H9 (cell line): ENCODE data around the gene AK5. TPM values are rescaled to one million over a fixed set of nuclear protein-coding genes. Genes with fewer than 3 reads are reported as not detected.

Experiments
- DNase-seq: peaks from one replicate; pipeline ENCODE4 v3.0.0-alpha.2; 2017
- H2AFZ ChIP-seq: one replicate; pipeline ENCODE4 v1.6.1; 2013; ENCODE audit warnings: mild to moderate bottlenecking, low read length, control low read depth, moderate library complexity
- H2AK5ac ChIP-seq: 2 replicates; pipeline ENCODE4 v1.6.1; 2013; ENCODE audit warnings: low read length, control low read depth, mixed read lengths; ENCODE audit not compliant: insufficient read length
- H2BK120ac ChIP-seq: one replicate; pipeline ENCODE4 v1.6.1; 2013; ENCODE audit warnings: low read depth, mild to moderate bottlenecking, low read length, control low read depth, inconsistent platforms; ENCODE audit not compliant: poor library complexity, severe bottlenecking
- H2BK12ac ChIP-seq: 2 replicates; pipeline ENCODE4 v1.6.1; 2013; ENCODE audit warnings: low read length, control low read depth, mixed read lengths, low read depth; ENCODE audit not compliant: insufficient read length
- H2BK15ac ChIP-seq: 2 replicates; pipeline ENCODE4 v1.6.1; 2013; ENCODE audit warnings: low read depth, low read length, control low read depth
- H2BK20ac ChIP-seq: one replicate; pipeline ENCODE4 v1.6.1; 2013; ENCODE audit warnings: low read depth, mild to moderate bottlenecking, low read length, control low read depth, inconsistent platforms; ENCODE audit not compliant: poor library complexity, severe bottlenecking
- H2BK5ac ChIP-seq: 2 replicates; pipeline ENCODE4 v1.6.1; 2013; ENCODE audit warnings: low read length, control low read depth, mixed read lengths; ENCODE audit not compliant: insufficient read length
- H3K14ac ChIP-seq: 2 replicates; pipeline ENCODE4 v1.6.1; 2013; ENCODE audit warnings: low read length, control low read depth; ENCODE audit not compliant: insufficient read depth
- H3K18ac ChIP-seq: 2 replicates; pipeline ENCODE4 v1.6.1; 2013; ENCODE audit warnings: low read depth, mild to moderate bottlenecking, mixed read lengths, low read length, control low read depth; ENCODE audit not compliant: insufficient read length
- H3K23ac ChIP-seq: 2 replicates; pipeline ENCODE4 v1.6.1; 2013; ENCODE audit warnings: low read length, control low read depth, mixed read lengths, low read depth; ENCODE audit not compliant: insufficient read length
- H3K23me2 ChIP-seq: 2 replicates; pipeline ENCODE4 v1.6.1; 2013; ENCODE audit warnings: low read depth, mild to moderate bottlenecking, mixed read lengths, low read length, control low read depth; ENCODE audit not compliant: insufficient read length, poor library complexity, severe bottlenecking
- H3K27ac ChIP-seq: 2 replicates; pipeline ENCODE4 v1.5.1; 2013; ENCODE audit warnings: low read length, control low read depth, mixed read lengths, low read depth; ENCODE audit not compliant: insufficient read length
- H3K27me3 ChIP-seq: 2 replicates; pipeline ENCODE4 v1.6.1; 2013; ENCODE audit warnings: low read length, control low read depth, inconsistent platforms; ENCODE audit not compliant: insufficient read depth
- H3K4ac ChIP-seq: 2 replicates; pipeline ENCODE4 v1.6.1; 2013; ENCODE audit warnings: low read depth, mild to moderate bottlenecking, control low read depth, inconsistent platforms, low read length, moderate library complexity
- H3K4me1 ChIP-seq: 2 replicates; pipeline ENCODE4 v1.6.1; 2013; ENCODE audit warnings: low read length, control low read depth, inconsistent platforms; ENCODE audit not compliant: insufficient read depth
- H3K4me2 ChIP-seq: 2 replicates; pipeline ENCODE4 v1.6.1; 2013; ENCODE audit warnings: low read length, control low read depth, mixed read lengths; ENCODE audit not compliant: insufficient read length, insufficient read depth
- H3K56ac ChIP-seq: 2 replicates; pipeline ENCODE4 v1.6.1; 2013; ENCODE audit warnings: low read depth, mild to moderate bottlenecking, mixed read lengths, low read length, control low read depth; ENCODE audit not compliant: insufficient read length
- H3K79me1 ChIP-seq: 2 replicates; pipeline ENCODE4 v1.6.1; 2013; ENCODE audit warnings: low read depth, mild to moderate bottlenecking, moderate library complexity, low read length, control low read depth, inconsistent platforms; ENCODE audit not compliant: insufficient read depth, poor library complexity, severe bottlenecking
- H3K79me2 ChIP-seq: 2 replicates; pipeline ENCODE4 v1.6.1; 2013; ENCODE audit warnings: low read length, control low read depth, inconsistent platforms; ENCODE audit not compliant: insufficient read depth
- H3K9ac ChIP-seq: 2 replicates; pipeline ENCODE4 v1.6.1; 2013; ENCODE audit warnings: low read length, control low read depth, mixed read lengths; ENCODE audit not compliant: insufficient read length; ENCODE audit errors: extremely low read depth
- H3K9me3 ChIP-seq: one replicate; pipeline ENCODE4 v1.6.1; 2013; ENCODE audit warnings: low read depth, low read length, inconsistent platforms; ENCODE audit not compliant: control insufficient read depth
- H3T11ph ChIP-seq: one replicate; pipeline ENCODE4 v1.6.1; 2013; ENCODE audit warnings: mild to moderate bottlenecking, low read length, control low read depth, inconsistent platforms
- H4K20me1 ChIP-seq: one replicate; pipeline ENCODE4 v1.6.1; 2013; ENCODE audit not compliant: control insufficient read depth, insufficient read length, insufficient read depth
- H4K5ac ChIP-seq: 2 replicates; pipeline ENCODE4 v1.6.1; 2013; ENCODE audit warnings: low read depth, mild to moderate bottlenecking, mixed read lengths, low read length, control low read depth; ENCODE audit not compliant: insufficient read length
- H4K8ac ChIP-seq: replicated peaks from 2 replicates; pipeline ENCODE4 v1.6.1; 2013; ENCODE audit warnings: low read length, control low read depth, mixed read lengths, low read depth; ENCODE audit not compliant: insufficient read length
- H4K91ac ChIP-seq: 2 replicates; pipeline ENCODE4 v1.6.1; 2013; ENCODE audit warnings: low read depth, mild to moderate bottlenecking, moderate library complexity, mixed read lengths, low read length, control low read depth; ENCODE audit not compliant: insufficient read length
- H3K27ac Mint-ChIP-seq, 3 experiments: 2 replicates in 2 of 3; 3 replicates in 1 of 3; pipeline ENCODE4 v1.8.0; 2020 to 2021; ENCODE audit warnings: mixed read lengths in 3 of 3, mild to moderate bottlenecking in 1 of 3, moderate library complexity in 1 of 3
- H3K27me3 Mint-ChIP-seq: 2 replicates; pipeline ENCODE4 v1.8.0; 2021; ENCODE audit warnings: low read depth, mild to moderate bottlenecking, moderate library complexity, mixed read lengths
- H3K36me3 Mint-ChIP-seq, 3 experiments: 2 replicates in 2 of 3; 3 replicates in 1 of 3; pipeline ENCODE4 v1.8.0; 2020 to 2021; ENCODE audit warnings: low read depth in 3 of 3, mixed read lengths in 3 of 3; ENCODE audit not compliant: insufficient read depth in 1 of 3
- H3K4me1 Mint-ChIP-seq, 2 experiments: 2 replicates each; pipeline ENCODE4 v1.8.0; 2020; ENCODE audit warnings: mixed read lengths in 2 of 2
- H3K4me3 Mint-ChIP-seq, 2 experiments: 2 replicates in 1 of 2; 3 replicates in 1 of 2; pipeline ENCODE4 v1.8.0; 2020 to 2021; ENCODE audit warnings: mild to moderate bottlenecking in 2 of 2, mixed read lengths in 2 of 2, moderate library complexity in 1 of 2
- H3K9me3 Mint-ChIP-seq, 2 experiments: 2 replicates in 1 of 2; 3 replicates in 1 of 2; pipeline ENCODE4 v1.8.0; 2020; ENCODE audit warnings: mild to moderate bottlenecking in 2 of 2, mixed read lengths in 2 of 2, moderate library complexity in 1 of 2
- WGBS: extraction: QIAGEN DNeasy Blood & Tissue Kit; methylation state at CpG from one replicate; pipeline ENCODE4 v1.1.7; 2013; ENCODE audit warnings: missing lambda C conversion rate, low lambda C conversion rate, mixed read lengths; ENCODE audit not compliant: insufficient read length; ENCODE audit errors: extremely low coverage; 5-methylcytosine and 5-hydroxymethylcytosine counted together
- long read RNA-seq: library from polyadenylated mRNA; unstranded; transcript quantifications from one replicate; pipeline ENCODE4 v2.0.0, GENCODE V29; 2020
- total RNA-seq: library from RNA; stranded (reverse); gene quantifications from 2 replicates; pipeline ENCODE4 v1.2.1, GENCODE V29; 2021
- TF ChIP-seq, protein P1 (sequence below): fragments of 200-600 bp; sonication (generic); conservative IDR thresholded peaks from 3 replicates; pipeline ENCODE4 v1.8.0; 2021; ENCODE audit warnings: antibody characterized with exemption, mild to moderate bottlenecking

AK5 gene, protein sequence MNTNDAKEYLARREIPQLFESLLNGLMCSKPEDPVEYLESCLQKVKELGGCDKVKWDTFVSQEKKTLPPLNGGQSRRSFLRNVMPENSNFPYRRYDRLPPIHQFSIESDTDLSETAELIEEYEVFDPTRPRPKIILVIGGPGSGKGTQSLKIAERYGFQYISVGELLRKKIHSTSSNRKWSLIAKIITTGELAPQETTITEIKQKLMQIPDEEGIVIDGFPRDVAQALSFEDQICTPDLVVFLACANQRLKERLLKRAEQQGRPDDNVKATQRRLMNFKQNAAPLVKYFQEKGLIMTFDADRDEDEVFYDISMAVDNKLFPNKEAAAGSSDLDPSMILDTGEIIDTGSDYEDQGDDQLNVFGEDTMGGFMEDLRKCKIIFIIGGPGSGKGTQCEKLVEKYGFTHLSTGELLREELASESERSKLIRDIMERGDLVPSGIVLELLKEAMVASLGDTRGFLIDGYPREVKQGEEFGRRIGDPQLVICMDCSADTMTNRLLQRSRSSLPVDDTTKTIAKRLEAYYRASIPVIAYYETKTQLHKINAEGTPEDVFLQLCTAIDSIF
- 2.5 and 2.6 TPM in 2 replicates for total RNA-seq
- long read RNA-seq, partial matches to known transcripts, result 0 of 2 reads
- long read RNA-seq, other reads (novel, unspliced or antisense), result 2 of 2 reads

DNA sequence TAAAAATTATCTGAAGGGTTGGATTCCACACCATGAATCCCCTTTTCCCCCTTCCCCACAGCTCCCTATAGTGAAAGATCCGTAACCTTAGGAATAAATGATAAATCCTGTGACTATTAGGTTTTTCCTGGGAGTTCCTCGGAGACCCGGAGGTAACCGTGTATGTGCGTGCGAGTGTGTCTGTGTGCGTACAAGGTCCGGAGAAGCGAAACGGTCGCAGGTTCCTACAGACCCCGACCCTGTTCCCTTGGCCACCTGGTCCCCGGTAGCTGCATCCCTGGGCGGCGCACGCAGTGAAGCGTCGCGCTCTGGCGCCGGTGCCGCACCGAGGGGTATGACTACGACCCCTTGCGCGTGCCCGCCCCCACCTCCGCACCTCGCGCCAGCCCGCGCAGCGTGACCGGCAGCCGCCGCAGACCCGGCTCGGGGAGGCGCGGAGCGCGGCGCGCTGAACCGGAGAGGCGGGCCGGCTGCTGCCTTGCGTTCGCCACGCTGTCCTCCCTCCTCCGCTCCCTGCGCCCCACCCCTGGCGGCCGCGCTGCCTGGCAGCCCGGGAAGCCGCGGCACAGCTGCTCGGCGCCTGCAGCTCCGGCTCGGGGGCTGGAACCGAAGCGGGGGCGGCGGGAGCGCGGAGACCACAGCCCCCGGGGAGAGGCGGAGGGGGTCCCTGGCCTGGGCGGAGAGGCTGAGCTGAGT, at the start of gene AK5:
AK5 (plus strand) TSS at position 529 of the 696 bp plus-strand sequence. CDS start 295 bp downstream, outside the sequence.
- H3K27ac ChIP-seq, result no peak within 1 kb of the TSS
- no peak within 1 kb of the TSS for H2BK20ac ChIP-seq
- H2BK120ac ChIP-seq, result no peak within 1 kb of the TSS
- peak within 1 kb of the TSS; percentile 11 for H3K9ac ChIP-seq
- no peaks in the 10 kb centered on the region for H4K20me1 ChIP-seq
- Mint-ChIP-seq H3K9me3 (no peaks in the 10 kb centered on the region), H3K27ac (no peak within 1 kb of the TSS; a peak in 2 of 7 replicates), H3K4me3 (peak within 1 kb of the TSS; percentile 70 to 88), H3K27me3 (peaks cover 64% of the 10 kb centered on the region), H3K36me3 (no peaks in the 10 kb centered on the region; a peak in 1 of 7 replicates), H3K4me1 (peaks cover 16 to 17% of the 10 kb centered on the region in 2 experiments)
- H3T11ph ChIP-seq, result no peak within 1 kb of the TSS
- no peak within 1 kb of the TSS for H4K5ac ChIP-seq
- no peak within 1 kb of the TSS for H4K91ac ChIP-seq
- no peak within 1 kb of the TSS for H2AK5ac ChIP-seq
- H2BK15ac ChIP-seq, result no peak within 1 kb of the TSS
- no peaks in the 10 kb centered on the region for H3K79me2 ChIP-seq
- TF ChIP-seq, protein P1, sequence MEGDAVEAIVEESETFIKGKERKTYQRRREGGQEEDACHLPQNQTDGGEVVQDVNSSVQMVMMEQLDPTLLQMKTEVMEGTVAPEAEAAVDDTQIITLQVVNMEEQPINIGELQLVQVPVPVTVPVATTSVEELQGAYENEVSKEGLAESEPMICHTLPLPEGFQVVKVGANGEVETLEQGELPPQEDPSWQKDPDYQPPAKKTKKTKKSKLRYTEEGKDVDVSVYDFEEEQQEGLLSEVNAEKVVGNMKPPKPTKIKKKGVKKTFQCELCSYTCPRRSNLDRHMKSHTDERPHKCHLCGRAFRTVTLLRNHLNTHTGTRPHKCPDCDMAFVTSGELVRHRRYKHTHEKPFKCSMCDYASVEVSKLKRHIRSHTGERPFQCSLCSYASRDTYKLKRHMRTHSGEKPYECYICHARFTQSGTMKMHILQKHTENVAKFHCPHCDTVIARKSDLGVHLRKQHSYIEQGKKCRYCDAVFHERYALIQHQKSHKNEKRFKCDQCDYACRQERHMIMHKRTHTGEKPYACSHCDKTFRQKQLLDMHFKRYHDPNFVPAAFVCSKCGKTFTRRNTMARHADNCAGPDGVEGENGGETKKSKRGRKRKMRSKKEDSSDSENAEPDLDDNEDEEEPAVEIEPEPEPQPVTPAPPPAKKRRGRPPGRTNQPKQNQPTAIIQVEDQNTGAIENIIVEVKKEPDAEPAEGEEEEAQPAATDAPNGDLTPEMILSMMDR, result no peak
- no peak within 1 kb of the TSS for H3K56ac ChIP-seq
- peak; percentile 53 for DNase-seq
- no peak within 1 kb of the TSS for H3K18ac ChIP-seq
- H2AFZ ChIP-seq, result no peak within 1 kb of the TSS
- H3K4me1 ChIP-seq, result no peaks in the 10 kb centered on the region
- H3K9me3 ChIP-seq, result no peaks in the 10 kb centered on the region
- H2BK12ac ChIP-seq, result no peak within 1 kb of the TSS
- H3K27me3 ChIP-seq, result peaks cover 16% of the 10 kb centered on the region
- no peak within 1 kb of the TSS for H3K4ac ChIP-seq
- no peak within 1 kb of the TSS for H3K23ac ChIP-seq
- H2BK5ac ChIP-seq, result no peak within 1 kb of the TSS
- no peaks in the 10 kb centered on the region for H3K79me1 ChIP-seq
- WGBS, result no CpG with 5 or more reads among the region's 71 CpGs
- peak within 1 kb of the TSS; percentile 57 for H3K14ac ChIP-seq
- H3K23me2 ChIP-seq, result peaks cover 9% of the 10 kb centered on the region
- peak within 1 kb of the TSS; percentile 71 for H3K4me2 ChIP-seq
- no peak within 1 kb of the TSS for H4K8ac ChIP-seq
